Measurements from ENCODE around the gene MRPL18.

DNA sequence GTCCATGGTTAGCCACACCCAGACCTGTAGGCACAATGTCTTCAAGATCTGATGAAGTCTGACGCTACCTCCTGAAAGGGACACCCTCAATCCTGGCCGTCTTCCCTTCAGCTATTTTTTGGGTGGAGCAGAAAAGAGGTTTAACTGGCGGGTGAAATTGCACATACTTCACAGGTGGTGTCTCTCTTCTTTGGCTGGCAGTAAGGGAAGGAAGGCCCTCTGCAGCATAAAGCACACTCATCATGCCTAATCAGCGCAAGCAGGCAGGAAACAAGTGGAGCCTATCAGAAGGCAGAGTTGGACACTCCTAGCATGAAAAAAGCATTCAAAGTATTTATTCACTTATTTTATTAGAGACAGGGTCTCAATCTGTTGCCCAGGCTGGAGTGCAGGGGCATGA lies 42.7 kb downstream of the MRPL18 start:
- TF ChIP-seq, protein P1, sequence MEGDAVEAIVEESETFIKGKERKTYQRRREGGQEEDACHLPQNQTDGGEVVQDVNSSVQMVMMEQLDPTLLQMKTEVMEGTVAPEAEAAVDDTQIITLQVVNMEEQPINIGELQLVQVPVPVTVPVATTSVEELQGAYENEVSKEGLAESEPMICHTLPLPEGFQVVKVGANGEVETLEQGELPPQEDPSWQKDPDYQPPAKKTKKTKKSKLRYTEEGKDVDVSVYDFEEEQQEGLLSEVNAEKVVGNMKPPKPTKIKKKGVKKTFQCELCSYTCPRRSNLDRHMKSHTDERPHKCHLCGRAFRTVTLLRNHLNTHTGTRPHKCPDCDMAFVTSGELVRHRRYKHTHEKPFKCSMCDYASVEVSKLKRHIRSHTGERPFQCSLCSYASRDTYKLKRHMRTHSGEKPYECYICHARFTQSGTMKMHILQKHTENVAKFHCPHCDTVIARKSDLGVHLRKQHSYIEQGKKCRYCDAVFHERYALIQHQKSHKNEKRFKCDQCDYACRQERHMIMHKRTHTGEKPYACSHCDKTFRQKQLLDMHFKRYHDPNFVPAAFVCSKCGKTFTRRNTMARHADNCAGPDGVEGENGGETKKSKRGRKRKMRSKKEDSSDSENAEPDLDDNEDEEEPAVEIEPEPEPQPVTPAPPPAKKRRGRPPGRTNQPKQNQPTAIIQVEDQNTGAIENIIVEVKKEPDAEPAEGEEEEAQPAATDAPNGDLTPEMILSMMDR (conservative IDR thresholded peaks at IDR 0.05; ENCODE audit: low read depth, low read length): no peak
- TF ChIP-seq RAD21 (IDR thresholded peaks at IDR 0.05; ENCODE audit: low read length) (no peak), POLR2A (IDR thresholded peaks at IDR 0.05; ENCODE audit: low read depth, low read length) (no peak), MAFK (IDR thresholded peaks at IDR 0.05; ENCODE audit: low read depth, low read length) (no peak), SMC3 (IDR thresholded peaks at IDR 0.05; ENCODE audit: low read depth, low read length) (no peak), RCOR1 (IDR thresholded peaks at IDR 0.05; ENCODE audit: insufficient replicate concordance, low read length) (no peak), RFX5 (IDR thresholded peaks at IDR 0.05; ENCODE audit: low read depth, low read length) (no peak), CEBPB (IDR thresholded peaks at IDR 0.05; ENCODE audit: low read depth, low read length) (no peak), BHLHE40 (IDR thresholded peaks at IDR 0.05; ENCODE audit: low read depth, low read length) (no peak), CHD1 (IDR thresholded peaks at IDR 0.05; ENCODE audit: low read depth, low read length) (no peak), MXI1 (IDR thresholded peaks at IDR 0.05; ENCODE audit: borderline replicate concordance, low read depth, low read length) (no peak), MAZ (IDR thresholded peaks at IDR 0.05; ENCODE audit: borderline replicate concordance, low read depth, low read length) (no peak)
- TF ChIP-seq, protein P2, sequence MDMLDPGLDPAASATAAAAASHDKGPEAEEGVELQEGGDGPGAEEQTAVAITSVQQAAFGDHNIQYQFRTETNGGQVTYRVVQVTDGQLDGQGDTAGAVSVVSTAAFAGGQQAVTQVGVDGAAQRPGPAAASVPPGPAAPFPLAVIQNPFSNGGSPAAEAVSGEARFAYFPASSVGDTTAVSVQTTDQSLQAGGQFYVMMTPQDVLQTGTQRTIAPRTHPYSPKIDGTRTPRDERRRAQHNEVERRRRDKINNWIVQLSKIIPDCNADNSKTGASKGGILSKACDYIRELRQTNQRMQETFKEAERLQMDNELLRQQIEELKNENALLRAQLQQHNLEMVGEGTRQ (IDR thresholded peaks at IDR 0.05; ENCODE audit: low read depth, low read length): no peak
